Measurements from ENCODE around the gene PLCD3.

Gene PLCD3

GRCh38 chr17:45132320-45132571 lies at the start of gene PLCD3:
Gene PLCD3 (minus strand): TSS chr17:45132515. CDS start chr17:45132410, 105 bp downstream.
- Histone ChIP-seq H3K36me3 (ENCODE audit: control insufficient read depth, low read length) (no peaks in the 10 kb centered on the region), H3F3A (ENCODE audit: control insufficient read depth, insufficient read depth) (peaks cover 4% of the 10 kb centered on the region; the same call in 1 of the 2 replicates), H4K20me1 (ENCODE audit: control insufficient read depth, insufficient read depth, low read depth, low read length) (0 out of 2 replicates have a peak, but pooled peaks cover 4% of the 10 kb centered on the region), H3K4me2 (ENCODE audit: low read length) (peak within 1 kb of the TSS; percentile 98), H3K27ac (ENCODE audit: low read depth, low read length) (no peak within 1 kb of the TSS), H3K4me3 (ENCODE audit: low read length) (peak within 1 kb of the TSS; percentile 90), H3K9me2 (replicated peaks; ENCODE audit: control insufficient read depth, low read length) (no peaks in the 10 kb centered on the region), H3K9me3 (ENCODE audit: control insufficient read depth, insufficient read depth, low read length) (no peaks in the 10 kb centered on the region), H3K27me3 (ENCODE audit: control insufficient read depth, low read length) (peaks cover 16% of the 10 kb centered on the region), H3K79me2 (ENCODE audit: control insufficient read depth, low read length) (no peaks in the 10 kb centered on the region), H3K4me1 (ENCODE audit: control insufficient read depth, low read length) (peaks cover 22% of the 10 kb centered on the region)
- TF ChIP-seq EZH2phosphoT487 (IDR thresholded peaks at IDR 0.05; ENCODE audit: borderline replicate concordance, low read length) = no peak
- no peak for TF ChIP-seq CTCF (IDR thresholded peaks at IDR 0.05; ENCODE audit: low read depth, low read length, poor library complexity, severe bottlenecking)

GRCh38 chr17:45177563-45177962 lies 45.2 kb upstream of the PLCD3 start:
- H3K4me1 ChIP-seq (ENCODE audit: control insufficient read depth, low read length) = peaks cover 7% of the 10 kb centered on the region
- H3K9me3 ChIP-seq (ENCODE audit: control insufficient read depth, insufficient read depth, low read length) = no peaks in the 10 kb centered on the region
- H4K20me1 ChIP-seq (ENCODE audit: control insufficient read depth, insufficient read depth, low read depth, low read length) = no peaks in the 10 kb centered on the region
- no peaks in the 10 kb centered on the region for H3K36me3 ChIP-seq (ENCODE audit: control insufficient read depth, low read length)
- H3K9me2 ChIP-seq (replicated peaks; ENCODE audit: control insufficient read depth, low read length) = no peaks in the 10 kb centered on the region
- no peaks in the 10 kb centered on the region for H3K79me2 ChIP-seq (ENCODE audit: control insufficient read depth, low read length)
- H3K4me3 ChIP-seq (ENCODE audit: low read length) = no peak overlapping the region
- no peak overlapping the region for H3K27ac ChIP-seq (ENCODE audit: low read depth, low read length)
- no peak overlapping the region for H3K4me2 ChIP-seq (ENCODE audit: low read length)
- H3K27me3 ChIP-seq (ENCODE audit: control insufficient read depth, low read length) = peaks cover 11% of the 10 kb centered on the region
- H3F3A ChIP-seq (ENCODE audit: control insufficient read depth, insufficient read depth) = no peaks in the 10 kb centered on the region
- TF ChIP-seq CTCF (IDR thresholded peaks at IDR 0.05; ENCODE audit: low read depth, low read length, poor library complexity, severe bottlenecking) (no peak), EZH2phosphoT487 (IDR thresholded peaks at IDR 0.05; ENCODE audit: borderline replicate concordance, low read length) (no peak)

GRCh38 chr17:45175759-45176115 lies 43.4 kb upstream of the PLCD3 start:
- no peak overlapping the region for H3K27ac ChIP-seq (ENCODE audit: low read depth, low read length)
- no peaks in the 10 kb centered on the region for H3K9me3 ChIP-seq (ENCODE audit: control insufficient read depth, insufficient read depth, low read length)
- H3K79me2 ChIP-seq (ENCODE audit: control insufficient read depth, low read length) = no peaks in the 10 kb centered on the region
- no peaks in the 10 kb centered on the region for H4K20me1 ChIP-seq (ENCODE audit: control insufficient read depth, insufficient read depth, low read depth, low read length)
- H3K9me2 ChIP-seq (replicated peaks; ENCODE audit: control insufficient read depth, low read length) = no peaks in the 10 kb centered on the region
- no peaks in the 10 kb centered on the region for H3F3A ChIP-seq (ENCODE audit: control insufficient read depth, insufficient read depth)
- H3K27me3 ChIP-seq (ENCODE audit: control insufficient read depth, low read length) = peaks cover 8% of the 10 kb centered on the region; the same call in 1 of the 2 replicates
- H3K36me3 ChIP-seq (ENCODE audit: control insufficient read depth, low read length) = no peaks in the 10 kb centered on the region
- no peak overlapping the region for H3K4me3 ChIP-seq (ENCODE audit: low read length)
- H3K4me1 ChIP-seq (ENCODE audit: control insufficient read depth, low read length) = peaks cover 17% of the 10 kb centered on the region
- TF ChIP-seq CTCF (IDR thresholded peaks at IDR 0.05; ENCODE audit: low read depth, low read length, poor library complexity, severe bottlenecking) = no peak
- TF ChIP-seq EZH2phosphoT487 (IDR thresholded peaks at IDR 0.05; ENCODE audit: borderline replicate concordance, low read length) = no peak
- H3K4me2 ChIP-seq (ENCODE audit: low read length) = no peak overlapping the region

Data from DOHH2 (cell line).